Neural cell (in vitro differentiated cells): ENCODE data around the gene LRMDA.
A peak's percentile ranks its signal among the peaks of the same experiment; 100 is the strongest.

Source experiments
- EP300 ChIP-seq: fragments of 450-650 bp; conservative IDR thresholded peaks from 2 replicates; pipeline ENCODE4 v1.6.1; 2014; ENCODE audit warnings: antibody characterized with exemption, mild to moderate bottlenecking, moderate library complexity; ENCODE audit not compliant: poor library complexity, severe bottlenecking
- POLR2AphosphoS5 ChIP-seq: IDR thresholded peaks from 2 replicates; pipeline ENCODE4 v1.6.1; 2012
- RAD21 ChIP-seq: fragments of 450-650 bp; conservative IDR thresholded peaks from 2 replicates; pipeline ENCODE4 v1.6.1; 2014; ENCODE audit warnings: antibody characterized with exemption, mild to moderate bottlenecking, moderate library complexity
- REST ChIP-seq: IDR thresholded peaks from 2 replicates; pipeline ENCODE4 v1.6.1; 2012; ENCODE audit warnings: borderline replicate concordance
- SMC3 ChIP-seq: fragments of 450-650 bp; conservative IDR thresholded peaks from 2 replicates; pipeline ENCODE4 v1.6.1; 2014; ENCODE audit warnings: antibody characterized with exemption, mild to moderate bottlenecking, moderate library complexity; ENCODE audit not compliant: poor library complexity
- TAF1 ChIP-seq: IDR thresholded peaks from 2 replicates; pipeline ENCODE4 v1.6.1; 2012; ENCODE audit warnings: low read depth
- TF ChIP-seq, protein P1 (sequence below): fragments of 450-650 bp; IDR thresholded peaks from 2 replicates; pipeline ENCODE4 v1.5.1; 2014; ENCODE audit warnings: antibody characterized with exemption, mild to moderate bottlenecking, moderate library complexity; ENCODE audit not compliant: poor library complexity, severe bottlenecking

DNA sequence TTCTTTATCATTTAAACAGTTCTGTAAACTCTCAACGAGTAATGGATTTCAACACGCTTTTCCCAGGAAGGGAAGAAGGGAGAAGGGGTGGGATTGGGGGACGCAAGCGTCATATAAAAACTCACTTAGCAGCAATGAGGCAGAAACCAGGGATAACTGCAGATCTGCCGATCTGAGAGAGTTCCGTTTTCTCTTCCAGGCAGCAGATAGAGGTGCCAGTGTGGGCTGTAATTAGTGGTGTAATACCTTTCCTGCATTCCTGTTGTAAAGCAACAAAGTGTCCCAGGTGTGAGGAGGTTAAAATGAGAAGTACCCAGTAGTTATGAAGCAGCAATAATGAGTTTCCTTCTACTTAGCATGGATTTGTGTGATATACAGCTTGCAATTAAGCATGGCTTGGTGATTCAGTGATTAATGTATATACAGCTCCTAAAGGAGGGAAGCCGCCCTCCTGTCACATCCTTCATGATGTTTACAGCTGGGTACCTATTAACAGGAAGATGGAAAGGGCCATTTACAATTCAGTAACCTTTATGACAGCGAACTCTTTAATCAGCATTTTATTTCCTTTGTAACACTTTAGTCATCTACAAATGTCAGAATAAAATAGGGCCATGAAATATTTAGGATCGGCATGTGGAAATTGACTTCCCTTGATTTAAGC is 271.9 kb downstream of the LRMDA start:
- TF ChIP-seq EP300 (no peak), REST (peak; percentile 24), POLR2AphosphoS5 (peak; percentile 18), RAD21 (no peak), TAF1 (no peak), SMC3 (no peak)
- TF ChIP-seq, protein P1, sequence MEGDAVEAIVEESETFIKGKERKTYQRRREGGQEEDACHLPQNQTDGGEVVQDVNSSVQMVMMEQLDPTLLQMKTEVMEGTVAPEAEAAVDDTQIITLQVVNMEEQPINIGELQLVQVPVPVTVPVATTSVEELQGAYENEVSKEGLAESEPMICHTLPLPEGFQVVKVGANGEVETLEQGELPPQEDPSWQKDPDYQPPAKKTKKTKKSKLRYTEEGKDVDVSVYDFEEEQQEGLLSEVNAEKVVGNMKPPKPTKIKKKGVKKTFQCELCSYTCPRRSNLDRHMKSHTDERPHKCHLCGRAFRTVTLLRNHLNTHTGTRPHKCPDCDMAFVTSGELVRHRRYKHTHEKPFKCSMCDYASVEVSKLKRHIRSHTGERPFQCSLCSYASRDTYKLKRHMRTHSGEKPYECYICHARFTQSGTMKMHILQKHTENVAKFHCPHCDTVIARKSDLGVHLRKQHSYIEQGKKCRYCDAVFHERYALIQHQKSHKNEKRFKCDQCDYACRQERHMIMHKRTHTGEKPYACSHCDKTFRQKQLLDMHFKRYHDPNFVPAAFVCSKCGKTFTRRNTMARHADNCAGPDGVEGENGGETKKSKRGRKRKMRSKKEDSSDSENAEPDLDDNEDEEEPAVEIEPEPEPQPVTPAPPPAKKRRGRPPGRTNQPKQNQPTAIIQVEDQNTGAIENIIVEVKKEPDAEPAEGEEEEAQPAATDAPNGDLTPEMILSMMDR: no peak
